Stimulated activated CD4-positive, alpha-beta T cell treated with anti-CD3 and anti-CD28 coated beads, Interleukin-12 subunit alpha, Interleukin-12 subunit beta, amount 100 ng/mL, for 48 hours (primary cell): ENCODE measurements around the gene CCL20.
"Not testable (repeated sequence)": the region's sequence is repeated elsewhere in the genome, so short reads cannot be mapped to it uniquely, and the experiment has no call there.

Experiments used
- DNase-seq, 3 donors: peaks; one replicate each; pipeline ENCODE4 v3.0.0-alpha.2; 2020; ENCODE audit warnings: low read depth in 2 of 3, low spot score in 1 of 3

The CCL20 gene, protein sequence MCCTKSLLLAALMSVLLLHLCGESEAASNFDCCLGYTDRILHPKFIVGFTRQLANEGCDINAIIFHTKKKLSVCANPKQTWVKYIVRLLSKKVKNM

DNA sequence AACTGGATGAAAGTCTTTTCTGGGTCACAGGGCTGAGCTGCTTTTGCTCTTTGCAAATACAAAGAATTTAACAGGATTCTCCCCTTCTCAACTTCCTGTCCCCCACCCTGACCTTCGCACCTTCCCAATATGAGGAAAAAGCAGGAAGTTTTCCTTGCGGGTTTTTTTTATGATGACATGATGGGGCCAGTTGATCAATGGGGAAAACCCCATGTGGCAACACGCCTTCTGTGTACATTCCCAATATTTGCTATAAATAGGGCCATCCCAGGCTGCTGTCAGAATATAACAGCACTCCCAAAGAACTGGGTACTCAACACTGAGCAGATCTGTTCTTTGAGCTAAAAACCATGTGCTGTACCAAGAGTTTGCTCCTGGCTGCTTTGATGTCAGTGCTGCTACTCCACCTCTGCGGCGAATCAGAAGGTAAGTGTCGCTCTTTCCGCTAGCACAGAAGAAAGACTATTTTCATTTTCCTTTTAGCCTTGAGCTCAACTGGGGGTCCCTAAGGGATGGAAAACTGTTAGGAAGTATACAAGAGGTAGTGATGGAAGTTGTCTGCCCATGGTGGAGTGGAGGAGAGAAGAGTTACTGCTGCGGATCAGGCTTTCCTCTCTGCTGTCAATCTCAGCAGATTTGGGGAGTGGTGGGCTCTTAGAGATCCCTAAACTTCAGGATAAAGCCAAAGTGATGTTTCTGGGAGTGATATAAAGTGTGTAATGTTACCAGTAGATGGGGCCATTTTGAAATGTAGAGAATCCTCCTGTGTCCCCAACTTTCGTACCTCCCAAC is at the start of gene CCL20:
Gene CCL20, plus strand, starts transcription at position 281 of the 792 bp plus-strand sequence. Its CDS starts 70 bp downstream, at position 351.
- no peak for DNase-seq

DNA sequence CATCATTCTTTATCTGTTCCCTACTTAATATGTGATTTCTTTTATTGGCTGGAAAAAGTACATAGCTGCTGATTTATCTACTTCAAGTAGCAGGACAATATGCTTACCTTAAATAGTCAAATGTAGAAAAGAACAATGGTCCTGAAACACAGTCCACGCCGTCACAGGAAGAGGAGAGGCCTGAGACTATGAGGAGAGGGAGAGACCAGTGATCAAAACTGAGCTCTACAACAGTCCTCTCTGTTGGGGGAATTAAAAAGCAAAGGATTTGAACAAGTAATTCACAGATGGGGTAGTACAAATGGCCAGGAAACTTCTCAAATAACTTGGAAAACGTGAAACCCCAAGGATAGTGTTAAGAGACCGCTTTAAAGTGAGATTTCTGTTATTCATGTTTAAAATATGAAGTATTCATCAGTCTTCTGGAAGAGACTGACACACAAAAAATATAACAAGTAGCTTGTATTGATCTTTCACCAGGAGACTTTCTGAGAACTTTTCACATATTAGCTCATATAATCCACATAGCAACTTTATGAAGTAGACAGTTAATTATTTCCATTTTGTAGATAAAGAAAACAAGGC is 47.8 kb upstream of the CCL20 start:
- DNase-seq, result no peak

DNA sequence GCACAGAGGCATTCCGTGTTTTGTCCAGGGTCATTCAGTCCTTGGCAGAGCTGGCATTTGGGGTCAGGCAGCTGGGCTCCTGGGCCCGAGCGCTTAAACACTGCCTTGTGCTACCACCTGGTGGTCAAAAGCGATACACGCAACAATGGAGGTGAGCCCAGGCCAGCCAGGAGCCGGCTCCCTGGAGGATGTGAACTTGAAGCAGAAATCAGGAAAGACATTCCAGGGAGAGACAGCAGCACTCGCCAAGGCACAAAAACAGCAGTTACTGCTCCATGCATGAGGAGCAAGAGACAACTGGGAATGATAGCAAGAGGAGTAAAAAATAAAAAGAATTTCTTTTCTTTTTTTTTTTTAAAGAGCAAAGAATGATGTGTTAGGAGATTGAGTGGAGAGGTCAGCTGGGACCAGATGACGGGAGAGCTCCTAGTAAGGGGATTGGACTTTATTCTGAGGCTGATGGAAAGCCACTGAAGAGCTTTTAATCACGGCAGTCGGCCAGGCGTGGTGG is 47.2 kb upstream of the CCL20 start:
- DNase-seq, result peak; percentile 36 to 62 (median 51)

DNA sequence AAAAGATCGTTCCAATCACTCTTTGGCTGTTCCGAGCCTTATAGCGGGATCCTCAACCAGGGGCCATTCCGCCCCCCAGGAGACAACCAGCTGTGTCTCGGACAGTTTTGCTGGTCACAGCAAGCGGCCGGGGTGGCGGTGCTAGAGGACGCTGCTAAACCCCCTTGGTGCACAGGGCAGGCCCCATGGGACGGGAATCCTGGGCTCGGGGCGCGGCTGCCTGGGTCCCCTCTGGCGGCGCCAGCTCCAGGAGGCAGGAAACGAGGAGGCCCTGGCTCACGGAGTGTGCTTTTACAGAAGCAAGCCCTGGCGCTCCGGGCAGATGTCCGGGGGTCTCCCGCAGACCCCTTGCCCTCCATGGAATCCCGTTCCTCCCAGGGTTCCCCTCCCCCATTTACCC is 45.8 kb upstream of the CCL20 start:
- DNase-seq, result no peak

DNA sequence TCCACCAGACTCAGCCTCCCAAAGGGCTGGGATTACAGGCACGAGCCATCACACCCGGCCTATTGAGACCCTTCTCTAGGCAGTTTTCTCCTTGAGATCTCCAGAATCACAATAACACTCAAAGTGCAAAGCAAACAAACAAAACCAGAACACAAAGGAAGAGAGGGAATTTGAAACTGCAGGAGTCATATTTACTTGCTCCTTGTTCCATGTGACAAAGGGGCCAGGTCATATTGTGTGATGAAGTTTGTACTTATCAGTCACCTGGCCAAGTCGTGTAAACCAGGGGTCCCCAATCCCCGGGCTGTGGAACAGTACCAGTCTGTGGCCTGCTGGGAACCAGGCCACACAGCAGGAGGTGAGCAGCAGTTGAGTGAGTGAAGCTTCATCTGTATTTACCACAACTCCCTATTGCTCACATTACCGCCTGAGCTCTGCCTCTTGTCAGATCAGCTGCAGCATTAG is 41.4 kb upstream of the CCL20 start:
- no peak for DNase-seq

DNA sequence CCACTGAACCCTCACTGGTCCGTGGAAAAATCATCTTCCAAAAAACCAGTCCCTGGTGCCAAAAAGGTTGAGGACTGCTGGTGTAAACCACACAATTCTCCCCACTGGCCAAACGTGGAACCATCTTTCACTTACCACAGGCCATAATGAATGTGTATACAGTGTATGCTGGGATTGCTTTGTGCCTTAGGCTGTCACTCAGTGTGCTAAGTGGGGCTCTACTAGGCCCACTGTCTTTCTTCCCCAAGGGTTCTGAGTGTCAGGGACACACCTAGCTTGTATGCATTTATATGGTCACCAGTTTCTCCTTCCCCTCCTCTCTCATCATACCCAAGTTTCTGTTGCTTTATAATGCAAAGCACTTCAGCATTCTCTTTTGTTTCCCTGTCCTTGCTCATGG is 40.7 kb upstream of the CCL20 start:
- DNase-seq, result no peak

DNA sequence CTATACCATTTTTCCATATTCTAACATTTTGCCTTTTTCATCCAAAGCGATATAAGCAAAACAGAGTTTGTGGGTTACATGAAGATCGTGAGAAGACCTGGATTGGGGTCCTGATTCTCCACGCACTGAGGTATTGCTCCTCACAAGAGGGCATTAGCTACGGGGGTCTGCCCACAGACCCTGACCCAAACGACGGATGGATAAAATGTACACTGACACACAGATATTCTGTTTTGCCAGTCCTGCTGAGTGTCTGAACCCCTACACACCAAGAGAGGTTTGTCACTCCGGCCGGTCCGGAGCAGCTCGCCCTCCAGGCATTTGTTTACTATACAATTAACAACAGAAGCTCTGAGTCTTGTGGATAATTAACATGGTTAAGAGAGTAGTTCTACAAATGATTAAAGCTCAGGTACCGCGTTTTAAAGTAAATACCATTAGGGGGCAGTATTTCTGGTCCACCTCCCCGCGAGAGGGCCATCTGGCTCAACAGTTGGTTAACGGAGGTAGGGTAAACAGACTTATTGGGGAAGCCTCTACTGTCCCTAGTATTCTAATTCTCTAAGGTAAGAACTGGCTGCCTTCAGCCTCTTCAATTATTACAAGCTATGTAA is 39.5 kb upstream of the CCL20 start:
- DNase-seq, result peak in 1 of 3 donors; percentile 14

DNA sequence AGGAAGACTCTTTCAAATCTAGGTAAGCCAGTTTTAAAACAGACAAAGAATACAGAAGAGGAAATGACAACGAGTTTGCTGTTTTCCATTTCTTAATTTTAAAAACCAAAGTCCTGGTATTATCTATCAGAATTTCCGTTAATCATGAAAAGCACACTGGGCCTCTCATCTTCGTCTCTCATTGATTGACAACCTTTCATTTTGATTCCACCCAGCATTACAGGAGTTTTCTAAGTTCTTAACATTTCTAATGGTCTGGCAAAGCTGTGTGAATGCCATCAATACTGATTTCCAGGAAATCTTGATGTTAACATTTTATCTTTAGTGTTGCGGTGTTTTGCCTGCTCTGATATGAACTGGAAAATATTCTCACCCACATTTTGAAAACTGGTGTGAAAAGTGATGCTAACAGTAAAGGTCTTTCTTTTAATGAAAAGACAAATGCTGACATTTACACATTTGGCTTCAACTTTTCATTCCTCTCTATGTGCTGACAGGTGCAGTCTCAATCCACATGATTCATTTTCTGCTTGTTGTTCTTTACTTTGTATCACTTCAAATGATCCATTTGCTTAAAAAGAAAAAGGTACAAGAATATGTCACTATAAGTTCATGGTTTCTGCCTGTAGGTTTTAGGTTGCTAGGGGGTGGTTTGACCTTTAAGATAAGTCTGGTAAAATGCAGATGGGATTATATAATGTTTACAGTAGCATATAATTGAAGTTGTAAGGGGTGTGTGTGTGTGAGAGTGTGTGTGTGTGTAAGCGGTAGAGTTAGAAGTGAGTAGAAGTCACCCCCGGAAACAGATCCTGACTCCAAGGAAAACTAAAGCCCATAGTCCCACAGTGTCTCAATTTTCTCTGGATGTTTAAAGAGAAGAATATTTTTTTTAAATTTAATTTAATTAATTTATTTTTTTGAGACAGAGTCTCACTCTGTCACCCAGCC is 38.5 kb upstream of the CCL20 start:
- no peak for DNase-seq

DNA sequence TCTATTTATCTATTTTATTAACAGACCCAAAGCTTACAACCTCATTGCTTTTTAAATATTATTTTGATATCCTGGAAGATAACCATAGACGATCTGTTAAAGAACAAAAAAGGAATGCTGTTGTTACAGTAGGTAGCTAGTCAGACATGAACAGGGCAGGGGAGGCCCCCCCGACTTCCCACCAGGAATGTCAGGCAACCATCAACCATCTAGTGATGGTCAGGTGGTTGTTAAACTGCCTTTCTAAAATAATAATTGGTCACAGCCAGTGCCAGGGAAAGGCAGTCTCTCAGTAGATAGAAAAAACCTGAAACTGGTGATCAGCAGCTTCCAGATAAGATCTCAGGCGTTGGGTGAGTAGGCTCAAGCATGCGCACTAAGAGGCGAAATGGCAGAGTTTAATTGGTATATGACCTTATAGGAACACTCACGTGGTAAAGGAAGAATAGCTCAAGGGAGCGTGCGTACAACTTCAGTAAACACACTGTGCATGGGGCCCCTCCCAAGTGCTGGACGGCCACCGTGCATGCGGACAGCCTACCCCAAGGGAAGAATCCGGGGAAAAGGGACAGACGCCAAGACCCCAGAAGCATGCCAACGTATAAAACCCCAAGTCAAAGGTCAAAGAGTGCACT is 32.5 kb upstream of the CCL20 start:
- no peak for DNase-seq

DNA sequence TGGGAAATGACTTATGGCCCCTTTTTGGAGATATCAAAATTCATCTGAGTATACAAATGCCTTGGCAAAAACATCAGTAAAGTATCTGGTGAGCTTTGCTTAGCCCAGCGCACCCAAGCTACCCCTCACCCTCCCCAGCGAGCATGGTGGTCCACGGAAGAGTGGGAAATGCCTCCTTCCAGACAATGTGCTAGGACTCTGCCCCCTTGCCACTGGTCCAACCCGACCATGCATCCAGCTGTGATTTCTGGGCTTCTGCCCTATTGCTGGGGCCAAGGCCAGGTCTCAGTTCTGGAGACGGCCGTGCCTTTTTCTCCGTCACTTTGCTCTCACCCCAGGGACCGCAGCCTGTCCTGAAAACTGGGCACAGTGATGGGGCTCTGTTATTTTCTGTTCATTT is 31.8 kb upstream of the CCL20 start:
- no peak for DNase-seq

DNA sequence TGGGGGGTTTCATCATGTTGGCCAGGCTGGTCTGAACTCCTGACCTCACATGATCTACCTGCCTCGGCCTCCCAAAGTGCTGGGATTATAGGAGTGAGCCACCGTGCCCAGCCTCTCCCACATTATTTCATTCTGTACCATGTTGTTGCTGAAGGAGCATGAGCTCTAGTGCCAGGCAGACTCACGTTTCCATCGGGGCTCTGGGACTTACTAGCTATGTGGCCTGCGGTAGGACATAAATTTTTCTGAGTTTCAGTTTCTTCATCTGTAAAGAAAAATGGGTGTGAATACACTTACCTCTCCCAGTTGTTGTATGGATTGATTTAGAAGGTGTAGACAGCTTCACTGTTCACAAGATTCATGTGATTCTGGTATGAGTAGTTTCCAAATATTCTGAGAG is 30.8 kb upstream of the CCL20 start:
- no peak for DNase-seq

DNA sequence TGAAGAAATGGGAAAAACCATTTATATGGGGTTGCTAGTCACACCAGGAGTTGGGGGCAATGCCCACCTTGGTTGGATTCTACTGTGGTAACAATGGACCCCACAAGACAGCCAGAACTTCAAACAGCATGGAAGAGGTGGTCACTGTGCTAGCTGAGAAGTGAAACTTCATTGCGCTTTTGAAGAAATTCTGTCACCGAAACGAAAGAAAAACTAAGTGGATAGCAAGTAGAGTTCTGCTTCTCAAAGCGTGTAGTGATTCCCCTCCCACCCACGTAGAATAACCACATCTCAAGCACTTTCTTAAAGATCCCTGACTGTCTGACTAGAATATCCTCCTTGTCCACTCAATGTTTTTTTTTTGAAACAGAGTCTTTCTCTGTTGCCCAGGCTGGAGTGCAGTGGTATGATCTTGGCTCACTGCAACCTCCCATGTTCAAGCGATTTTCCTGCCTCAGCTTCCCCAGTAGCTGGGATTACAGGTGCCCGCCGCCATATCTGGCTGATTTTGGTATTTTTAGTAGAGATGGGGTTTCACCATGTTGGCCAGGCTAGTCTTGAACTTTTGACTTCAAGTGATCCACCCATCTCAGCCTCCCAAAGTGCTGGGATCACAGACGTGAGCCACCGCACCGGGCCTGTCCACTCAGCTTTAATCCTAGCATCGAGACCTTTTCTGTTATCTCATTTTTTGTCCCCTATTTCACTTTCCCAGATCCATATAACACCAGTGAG is 30.1 kb upstream of the CCL20 start:
- no peak for DNase-seq

DNA sequence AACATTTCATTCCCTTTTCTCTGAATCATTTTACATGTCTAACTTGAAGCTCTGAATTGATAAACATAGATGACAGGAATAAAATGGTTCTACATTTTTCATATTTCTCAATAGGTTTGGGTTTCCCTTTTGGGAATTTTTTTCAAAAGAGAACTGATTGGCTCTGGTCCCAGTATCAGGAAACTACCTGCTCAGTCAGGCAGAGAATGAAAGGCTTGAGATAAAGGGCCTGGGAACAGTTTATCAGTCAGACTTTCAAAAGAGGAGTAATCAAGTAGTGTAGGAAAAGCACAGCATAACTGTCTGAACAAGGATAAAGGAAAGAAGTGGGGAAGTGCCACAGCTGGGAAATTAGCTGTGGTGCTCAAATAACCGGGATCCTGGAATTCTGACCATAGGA is 28.3 kb upstream of the CCL20 start:
- no peak for DNase-seq

DNA sequence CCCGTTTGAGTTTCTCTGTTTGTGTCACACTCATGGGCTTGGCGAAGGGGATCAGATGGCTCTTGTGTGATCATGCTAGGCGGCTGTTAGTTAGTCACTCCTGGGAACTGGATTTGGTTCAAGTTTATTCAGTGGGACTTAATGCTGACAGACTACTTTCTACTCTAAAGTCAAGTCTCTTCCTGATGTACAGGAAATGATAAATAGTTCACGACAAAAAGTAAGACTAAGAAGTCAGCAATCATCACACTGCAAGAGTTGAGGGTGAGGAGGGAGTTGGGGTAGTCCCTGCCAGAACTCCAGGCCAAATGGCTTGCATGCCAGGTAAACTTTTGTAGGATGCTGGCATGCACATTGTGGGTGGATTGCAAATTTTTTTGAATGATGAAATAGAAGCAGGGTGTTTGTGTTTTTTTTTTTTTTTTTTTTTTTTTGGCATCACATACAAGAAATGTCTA is 25.1 kb upstream of the CCL20 start:
- DNase-seq, result no peak

DNA sequence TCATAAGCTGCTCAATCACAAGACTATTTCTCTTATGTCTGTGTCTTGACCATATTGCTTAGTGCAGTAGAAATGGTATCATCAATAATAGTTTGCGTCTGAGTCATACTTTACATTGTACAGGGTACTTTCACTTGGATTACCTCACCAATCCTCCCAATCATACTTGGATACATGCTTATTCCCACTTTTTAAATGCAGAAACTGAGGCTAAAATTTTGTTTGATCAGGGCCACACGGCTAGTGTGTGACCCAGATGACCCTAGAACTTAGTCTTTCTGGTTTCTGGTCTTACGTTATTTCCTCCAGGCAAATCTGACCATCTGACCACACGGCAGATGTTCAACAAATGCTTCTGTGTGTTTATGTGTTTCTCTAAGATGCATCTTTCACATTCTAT is 23.8 kb upstream of the CCL20 start:
- DNase-seq, result no peak

DNA sequence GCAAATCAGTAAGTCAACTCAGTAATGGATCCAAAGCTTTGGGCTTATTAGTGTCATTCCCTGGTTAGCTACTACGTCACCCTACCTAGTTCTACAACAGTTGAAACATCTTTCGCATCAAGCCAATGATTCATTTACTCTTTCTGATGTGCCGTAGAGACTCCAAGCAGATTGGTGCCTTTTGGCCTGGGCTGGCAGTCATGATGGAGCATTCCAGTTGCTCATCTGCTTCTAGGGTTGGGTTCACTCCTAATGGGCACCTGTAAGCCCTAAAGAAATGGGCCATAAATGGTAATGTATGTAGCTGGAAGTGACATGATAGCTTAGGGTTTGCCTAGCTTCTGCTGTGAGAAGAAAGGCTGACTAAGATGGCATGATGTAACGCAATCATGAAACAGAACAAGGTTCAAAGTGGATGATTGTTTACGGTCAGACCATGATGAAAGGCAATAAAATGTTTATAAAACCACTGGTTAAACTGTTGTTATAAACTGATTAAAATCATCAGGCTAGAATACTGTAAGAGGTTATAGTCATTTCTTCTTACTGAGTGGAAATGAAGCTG is 20.4 kb upstream of the CCL20 start:
- no peak for DNase-seq

DNA sequence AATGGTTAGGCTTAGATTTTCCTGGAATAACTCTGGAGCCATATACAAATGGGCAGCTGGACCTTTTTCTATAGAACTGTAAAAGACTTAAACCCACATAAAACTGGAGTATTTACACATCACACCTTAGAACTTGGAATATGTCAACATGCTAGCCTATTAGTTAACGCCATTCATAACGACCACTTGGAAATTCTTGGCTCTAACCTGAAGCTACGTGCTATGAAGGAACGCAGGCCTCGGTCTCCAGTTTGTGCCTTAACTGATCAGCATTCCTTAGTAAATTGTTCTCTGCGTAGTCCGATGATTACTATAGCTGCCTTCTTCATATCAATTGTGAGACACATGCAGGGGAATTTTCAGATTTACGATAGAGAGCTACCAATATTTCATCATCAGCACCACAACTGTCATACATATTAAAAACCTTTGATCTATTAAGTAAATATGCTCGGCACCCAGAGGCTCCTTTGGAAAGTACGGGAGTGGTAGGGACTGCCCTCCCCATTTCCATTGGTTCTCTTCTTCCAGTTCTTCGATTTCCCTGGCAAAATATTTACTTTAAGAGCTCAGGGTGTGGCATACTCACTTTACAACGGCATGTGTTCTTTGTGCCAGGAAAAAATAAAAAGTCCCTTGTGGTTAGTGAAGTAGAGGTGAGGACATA is 17.5 kb upstream of the CCL20 start:
- DNase-seq, result no peak

DNA sequence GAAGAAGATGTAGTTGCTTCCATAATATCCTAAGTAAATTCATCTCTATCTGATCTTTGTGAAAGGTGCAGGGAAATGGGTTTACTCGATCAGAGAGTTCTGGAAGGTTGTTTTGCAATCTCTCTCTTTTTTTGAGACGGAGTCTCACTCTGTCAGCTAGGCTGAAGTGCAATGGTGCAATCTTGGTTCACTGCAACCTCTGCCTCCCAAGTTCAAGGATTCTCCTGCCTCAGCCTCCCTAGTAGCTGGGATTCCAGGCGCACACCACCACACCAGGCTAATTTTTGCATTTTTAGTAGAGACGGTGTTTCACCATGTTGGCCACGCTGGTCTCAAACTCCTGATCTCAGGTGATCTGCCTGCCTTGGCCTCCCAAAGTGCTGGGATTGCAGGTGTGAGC is 16.9 kb upstream of the CCL20 start:
- not testable (repeated sequence) for DNase-seq

DNA sequence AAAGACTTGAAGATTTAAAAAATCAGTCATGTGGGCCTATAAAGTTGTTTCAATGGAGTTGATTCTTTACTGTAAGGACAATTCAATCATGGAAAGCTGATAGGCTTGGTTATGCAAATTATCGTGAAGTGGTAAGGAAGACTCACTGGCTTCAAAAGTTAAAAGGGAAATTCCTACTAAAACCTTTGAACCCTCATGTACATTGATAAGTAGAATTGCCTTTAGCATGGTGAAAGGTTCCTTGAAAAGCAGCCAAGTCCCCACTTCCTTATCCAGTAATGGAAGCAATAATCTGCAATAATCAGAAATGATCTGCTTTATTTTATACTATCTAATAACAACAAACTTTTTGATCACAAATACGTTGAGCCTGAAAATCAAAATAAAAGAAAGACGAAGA is 14.4 kb upstream of the CCL20 start:
- no peak for DNase-seq
